Fibroblast of lung (primary cell): ENCODE data around the gene ADAMTS16.

Experiments
- EZH2 ChIP-seq: IDR thresholded peaks from 2 replicates; pipeline ENCODE4 v1.5.1; 2012; ENCODE audit warnings: low read length, control low read depth, mild to moderate bottlenecking; ENCODE audit errors: missing control alignments
- TF ChIP-seq, protein P1 (sequence below), 2 donors: IDR thresholded peaks in 1 of 2; conservative IDR thresholded peaks in 1 of 2; 1 replicate in 1 of 2; 2 replicates in 1 of 2; pipeline ENCODE4 v1.5.1; 2011 to 2012; ENCODE audit warnings: low read length in 2 of 2, control low read depth in 1 of 2, inconsistent platforms in 1 of 2, low read depth in 1 of 2, mild to moderate bottlenecking in 1 of 2

DNA sequence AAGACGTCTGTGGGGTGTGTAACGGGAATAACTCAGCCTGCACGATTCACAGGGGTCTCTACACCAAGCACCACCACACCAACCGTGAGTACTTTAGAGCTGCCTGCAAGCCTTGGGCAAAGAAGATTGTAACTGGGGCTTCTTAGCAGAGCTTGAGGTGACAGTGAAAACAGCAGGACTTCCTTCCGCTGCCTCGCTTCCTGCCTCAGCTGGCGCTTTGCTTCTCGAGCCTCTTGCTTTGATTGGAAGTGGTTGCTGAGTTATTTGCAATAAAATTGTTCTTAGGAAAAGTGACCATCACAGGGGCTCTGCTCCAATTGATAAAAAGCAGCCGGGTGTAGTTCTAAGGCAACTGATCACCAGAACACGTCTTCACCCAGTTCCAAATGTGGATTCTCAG is 99.1 kb downstream of the ADAMTS16 start:
- TF ChIP-seq, protein P1, sequence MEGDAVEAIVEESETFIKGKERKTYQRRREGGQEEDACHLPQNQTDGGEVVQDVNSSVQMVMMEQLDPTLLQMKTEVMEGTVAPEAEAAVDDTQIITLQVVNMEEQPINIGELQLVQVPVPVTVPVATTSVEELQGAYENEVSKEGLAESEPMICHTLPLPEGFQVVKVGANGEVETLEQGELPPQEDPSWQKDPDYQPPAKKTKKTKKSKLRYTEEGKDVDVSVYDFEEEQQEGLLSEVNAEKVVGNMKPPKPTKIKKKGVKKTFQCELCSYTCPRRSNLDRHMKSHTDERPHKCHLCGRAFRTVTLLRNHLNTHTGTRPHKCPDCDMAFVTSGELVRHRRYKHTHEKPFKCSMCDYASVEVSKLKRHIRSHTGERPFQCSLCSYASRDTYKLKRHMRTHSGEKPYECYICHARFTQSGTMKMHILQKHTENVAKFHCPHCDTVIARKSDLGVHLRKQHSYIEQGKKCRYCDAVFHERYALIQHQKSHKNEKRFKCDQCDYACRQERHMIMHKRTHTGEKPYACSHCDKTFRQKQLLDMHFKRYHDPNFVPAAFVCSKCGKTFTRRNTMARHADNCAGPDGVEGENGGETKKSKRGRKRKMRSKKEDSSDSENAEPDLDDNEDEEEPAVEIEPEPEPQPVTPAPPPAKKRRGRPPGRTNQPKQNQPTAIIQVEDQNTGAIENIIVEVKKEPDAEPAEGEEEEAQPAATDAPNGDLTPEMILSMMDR (conservative IDR thresholded peaks at IDR 0.05 in 1 of 2, IDR thresholded peaks at IDR 0.05 in 1 of 2; ENCODE audit: low read depth in 1 of 2, low read length in 2 of 2) = no peak
- no peak for TF ChIP-seq EZH2
